WERI-Rb-1 (cell line): ENCODE data around the gene TOR1AIP2.

Experiments
- DNase-seq: peaks from one replicate; pipeline ENCODE4 v3.0.0-alpha.2; 2020
- H3K27ac ChIP-seq: fragments of 250-450 bp; sonication (Bioruptor Pico); 2 replicates; pipeline ENCODE4 v1.5.1; 2020; ENCODE audit warnings: mild to moderate bottlenecking, moderate library complexity
- H3K27me3 ChIP-seq: fragments of 250-450 bp; sonication (Bioruptor Pico); 2 replicates; pipeline ENCODE4 v1.5.1; 2021; ENCODE audit warnings: mild to moderate bottlenecking, low read depth, moderate library complexity; ENCODE audit not compliant: insufficient read depth, severe bottlenecking
- H3K36me3 ChIP-seq: fragments of 250-450 bp; sonication (Bioruptor Pico); 2 replicates; pipeline ENCODE4 v1.5.1; 2020; ENCODE audit warnings: mild to moderate bottlenecking, moderate library complexity
- H3K4me3 ChIP-seq: 2 replicates; pipeline ENCODE4 v1.5.1; 2011; ENCODE audit warnings: low read depth, mild to moderate bottlenecking, control low read depth, low read length
- H3K9me3 ChIP-seq: fragments of 250-450 bp; sonication (Bioruptor Pico); 2 replicates; pipeline ENCODE4 v1.5.1; 2021; ENCODE audit warnings: mild to moderate bottlenecking, moderate library complexity; ENCODE audit not compliant: severe bottlenecking
- TF ChIP-seq, protein P1 (sequence below): IDR thresholded peaks from 2 replicates; pipeline ENCODE4 v1.5.1; 2011; ENCODE audit warnings: low read depth, mild to moderate bottlenecking, control low read depth, inconsistent platforms, low read length

TOR1AIP2 gene

GRCh38 chr1:179910934-179911333 lies 33.3 kb upstream of the TOR1AIP2 start:
- no peak overlapping the region for H3K27ac ChIP-seq
- H3K36me3 ChIP-seq, result peaks cover 54% of the 10 kb centered on the region
- DNase-seq, result no peak
- no peak overlapping the region for H3K4me3 ChIP-seq
- no peaks in the 10 kb centered on the region for H3K9me3 ChIP-seq
- H3K27me3 ChIP-seq, result no peaks in the 10 kb centered on the region
- TF ChIP-seq, protein P1, sequence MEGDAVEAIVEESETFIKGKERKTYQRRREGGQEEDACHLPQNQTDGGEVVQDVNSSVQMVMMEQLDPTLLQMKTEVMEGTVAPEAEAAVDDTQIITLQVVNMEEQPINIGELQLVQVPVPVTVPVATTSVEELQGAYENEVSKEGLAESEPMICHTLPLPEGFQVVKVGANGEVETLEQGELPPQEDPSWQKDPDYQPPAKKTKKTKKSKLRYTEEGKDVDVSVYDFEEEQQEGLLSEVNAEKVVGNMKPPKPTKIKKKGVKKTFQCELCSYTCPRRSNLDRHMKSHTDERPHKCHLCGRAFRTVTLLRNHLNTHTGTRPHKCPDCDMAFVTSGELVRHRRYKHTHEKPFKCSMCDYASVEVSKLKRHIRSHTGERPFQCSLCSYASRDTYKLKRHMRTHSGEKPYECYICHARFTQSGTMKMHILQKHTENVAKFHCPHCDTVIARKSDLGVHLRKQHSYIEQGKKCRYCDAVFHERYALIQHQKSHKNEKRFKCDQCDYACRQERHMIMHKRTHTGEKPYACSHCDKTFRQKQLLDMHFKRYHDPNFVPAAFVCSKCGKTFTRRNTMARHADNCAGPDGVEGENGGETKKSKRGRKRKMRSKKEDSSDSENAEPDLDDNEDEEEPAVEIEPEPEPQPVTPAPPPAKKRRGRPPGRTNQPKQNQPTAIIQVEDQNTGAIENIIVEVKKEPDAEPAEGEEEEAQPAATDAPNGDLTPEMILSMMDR, result no peak

DNA sequence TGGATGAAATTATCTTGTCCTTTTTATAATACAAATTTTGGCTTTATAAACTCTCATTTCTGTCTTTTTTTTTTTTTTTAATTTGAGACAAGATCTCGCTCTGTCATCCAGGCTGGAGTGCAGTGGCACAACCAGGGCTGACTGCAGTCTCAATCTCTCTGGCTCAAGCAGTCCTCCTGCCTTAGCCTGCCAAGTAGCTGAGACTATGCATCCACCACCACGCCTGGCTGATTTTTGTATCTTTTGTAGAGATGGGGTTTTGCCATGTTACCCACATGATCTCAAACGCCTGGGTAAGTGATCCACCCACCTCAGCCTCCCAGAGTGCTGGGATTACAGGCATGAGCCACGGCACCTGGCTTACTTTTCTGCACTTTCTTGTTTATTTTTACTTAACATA lies 12.0 kb upstream of the TOR1AIP2 start:
- DNase-seq, result no peak
- Histone ChIP-seq H3K27me3 (no peaks in the 10 kb centered on the region), H3K36me3 (peaks cover 75% of the 10 kb centered on the region), H3K9me3 (no peaks in the 10 kb centered on the region), H3K27ac (no peak overlapping the region), H3K4me3 (no peak overlapping the region)
- TF ChIP-seq, protein P1, result no peak

DNA sequence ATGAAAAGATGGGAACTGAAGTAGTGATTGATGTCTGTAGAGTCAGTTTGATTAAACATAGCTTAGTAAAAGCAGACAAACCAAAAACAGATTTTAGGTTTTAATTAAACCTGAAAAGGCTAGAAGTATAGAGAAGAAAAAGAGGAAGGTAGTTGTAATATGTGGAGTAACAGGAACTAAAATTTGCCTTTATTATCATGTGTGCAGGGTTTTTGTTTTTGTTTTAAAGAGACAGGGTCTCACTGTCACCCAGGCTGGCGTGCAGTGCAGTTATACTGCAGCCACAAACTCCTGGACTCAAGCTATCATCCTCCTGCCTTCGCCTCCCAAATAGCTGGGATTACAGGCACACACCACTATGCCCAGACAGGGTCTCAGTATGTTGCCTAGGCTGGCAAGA lies 10.5 kb upstream of the TOR1AIP2 start:
- Histone ChIP-seq H3K4me3 (no peak overlapping the region), H3K36me3 (peaks cover 69% of the 10 kb centered on the region), H3K27me3 (no peaks in the 10 kb centered on the region), H3K27ac (no peak overlapping the region), H3K9me3 (no peaks in the 10 kb centered on the region)
- TF ChIP-seq, protein P1, result no peak
- DNase-seq, result no peak

DNA sequence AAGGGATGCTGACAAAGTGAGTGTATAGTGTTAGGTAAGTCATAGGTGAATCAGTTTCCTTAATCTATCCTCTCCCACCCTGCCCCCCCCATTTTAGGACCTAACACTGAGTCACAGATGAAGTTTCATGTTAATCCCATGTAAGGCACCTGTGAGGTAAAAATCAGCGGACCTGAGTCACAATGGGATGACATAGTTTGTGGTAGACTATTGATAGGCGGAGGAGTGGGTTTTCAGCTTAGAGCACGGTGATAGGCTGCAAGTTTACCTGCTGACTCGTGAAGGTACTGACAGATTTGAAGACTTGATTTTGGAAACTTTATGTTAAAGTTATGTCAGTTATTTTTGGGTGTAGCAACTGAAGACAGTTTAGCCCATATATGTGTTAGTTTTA lies 6.1 kb upstream of the TOR1AIP2 start:
- H3K27ac ChIP-seq, result peak overlapping the region; percentile 98
- DNase-seq, result no peak
- TF ChIP-seq, protein P1, result no peak

GRCh38 chr1:179883040-179883744 lies 5.6 kb upstream of the TOR1AIP2 start:
- Histone ChIP-seq H3K27me3 (no peaks in the 10 kb centered on the region), H3K36me3 (peaks cover 35% of the 10 kb centered on the region), H3K4me3 (peak overlapping the region; percentile 94), H3K27ac (peak overlapping the region; percentile 98), H3K9me3 (no peaks in the 10 kb centered on the region)
- no peak for DNase-seq
- TF ChIP-seq, protein P1, result no peak

More for the DNA sequence above, 6.1 kb upstream of the TOR1AIP2 start:
- Histone ChIP-seq H3K4me3 (peak overlapping the region; percentile 94), H3K36me3 (peaks cover 37% of the 10 kb centered on the region), H3K9me3 (no peaks in the 10 kb centered on the region), H3K27me3 (no peaks in the 10 kb centered on the region)
